ENCODE results near the gene SMYD4. TPM values are rescaled to one million over a fixed set of nuclear protein-coding genes. Genes with fewer than 3 reads are reported as not detected.

The SMYD4 gene
- total and polyA plus RNA-seq, 2 donors from 2014 or later: 3.4 to 12.2 TPM

- no peak overlapping the region for H3K27ac ChIP-seq (ENCODE audit: low read depth in 2 of 2, low read length in 2 of 2)
- intact Hi-C loops (cut with DNase I): no loop called here
- FAIRE-seq (no peak), DNase-seq (no peak)
- no peak for TF ChIP-seq CTCF (IDR thresholded peaks at IDR 0.05; ENCODE audit: borderline replicate concordance, extremely low read depth, insufficient read depth)
- H3K9ac ChIP-seq (ENCODE audit: low read length in 3 of 3): no peak overlapping the region
- no peak overlapping the region for H3K4me3 ChIP-seq (ENCODE audit: low read length in 3 of 3)
- peaks cover 0 to 9% (median 0%) of the 10 kb centered on the region in 3 donors for H3K4me1 ChIP-seq (ENCODE audit: control insufficient read depth in 2 of 3, insufficient read depth in 2 of 3, low read depth in 1 of 3, low read length in 3 of 3)
- no peaks in the 10 kb centered on the region for H3K9me3 ChIP-seq (ENCODE audit: control insufficient read depth in 2 of 3, insufficient read depth in 1 of 3, low read length in 3 of 3)
- no peaks in the 10 kb centered on the region for H3K36me3 ChIP-seq (ENCODE audit: control insufficient read depth in 2 of 3, insufficient read depth in 3 of 3, low read length in 3 of 3)
- no peaks in the 10 kb centered on the region for H3K27me3 ChIP-seq (ENCODE audit: control insufficient read depth, insufficient read depth, low read length)
These were observed 75.1 kb downstream of the SMYD4 start for GRCh38 chr17:1754430-1755112.

- DNase-seq (no peak), FAIRE-seq (no peak)
- no peaks in the 10 kb centered on the region for H3K27me3 ChIP-seq (ENCODE audit: control insufficient read depth, insufficient read depth, low read length)
- H3K9me3 ChIP-seq (ENCODE audit: control insufficient read depth in 2 of 3, insufficient read depth in 1 of 3, low read length in 3 of 3): no peaks in the 10 kb centered on the region
- no peak for TF ChIP-seq CTCF (IDR thresholded peaks at IDR 0.05; ENCODE audit: borderline replicate concordance, extremely low read depth, insufficient read depth)
- no peak overlapping the region for H3K27ac ChIP-seq (ENCODE audit: low read depth in 2 of 2, low read length in 2 of 2)
- H3K9ac ChIP-seq (ENCODE audit: low read length in 3 of 3): no peak overlapping the region
- intact Hi-C loops (cut with DNase I): no loop called here
- no peak overlapping the region for H3K4me3 ChIP-seq (ENCODE audit: low read length in 3 of 3)
- H3K4me1 ChIP-seq (ENCODE audit: control insufficient read depth in 2 of 3, insufficient read depth in 2 of 3, low read depth in 1 of 3, low read length in 3 of 3): peaks cover 0 to 9% (median 0%) of the 10 kb centered on the region in 3 donors
- no peaks in the 10 kb centered on the region for H3K36me3 ChIP-seq (ENCODE audit: control insufficient read depth in 2 of 3, insufficient read depth in 3 of 3, low read length in 3 of 3)
These were observed 75.8 kb downstream of the SMYD4 start for GRCh38 chr17:1753767-1754429.

GRCh38 chr17:1752425-1753262 is 77.1 kb downstream of the SMYD4 start:
- H3K9me3 ChIP-seq (ENCODE audit: control insufficient read depth in 2 of 3, insufficient read depth in 1 of 3, low read length in 3 of 3): no peaks in the 10 kb centered on the region
- peaks cover 0 to 9% (median 0%) of the 10 kb centered on the region in 3 donors for H3K4me1 ChIP-seq (ENCODE audit: control insufficient read depth in 2 of 3, insufficient read depth in 2 of 3, low read depth in 1 of 3, low read length in 3 of 3)
- H3K9ac ChIP-seq (ENCODE audit: low read length in 3 of 3): no peak overlapping the region
- H3K27me3 ChIP-seq (ENCODE audit: control insufficient read depth, insufficient read depth, low read length): no peaks in the 10 kb centered on the region
- intact Hi-C loops (cut with DNase I): no loop called here
- H3K27ac ChIP-seq (ENCODE audit: low read depth in 2 of 2, low read length in 2 of 2): no peak overlapping the region
- TF ChIP-seq CTCF (IDR thresholded peaks at IDR 0.05; ENCODE audit: borderline replicate concordance, extremely low read depth, insufficient read depth): no peak
- DNase-seq (no peak), FAIRE-seq (no peak)
- H3K4me3 ChIP-seq (ENCODE audit: low read length in 3 of 3): no peak overlapping the region
- H3K36me3 ChIP-seq (ENCODE audit: control insufficient read depth in 2 of 3, insufficient read depth in 3 of 3, low read length in 3 of 3): no peaks in the 10 kb centered on the region

Data from kidney (tissue), 14 donors.